Vagina (tissue), 2 donors: Measurements from ENCODE around the gene NHERF2.

Experiments
- CTCF ChIP-seq, 3 experiments: fragments of 450-650 bp in 2 of 3; fragments of 200-600 bp in 1 of 3; sonication (generic) in 1 of 3; IDR thresholded peaks; one replicate each; pipeline ENCODE4 v1.5.1; 2017 to 2019; ENCODE audit warnings: antibody characterized with exemption in 3 of 3, mild to moderate bottlenecking in 2 of 3, moderate library complexity in 2 of 3
- POLR2A ChIP-seq, 2 donors: fragments of 450-650 bp; IDR thresholded peaks; one replicate each; pipeline ENCODE4 v1.6.1; 2017; ENCODE audit warnings: antibody characterized with exemption in 2 of 2, mild to moderate bottlenecking in 2 of 2, moderate library complexity in 2 of 2

GRCh38 chr16:1983544-1984346 lies 43.0 kb upstream of the NHERF2 start, which contains the start of gene GFER:
- TF ChIP-seq CTCF (IDR thresholded peaks at IDR 0.05), result peak in 2 of 3 experiments; percentile 3 to 6
- TF ChIP-seq POLR2A (IDR thresholded peaks at IDR 0.05), result no peak
